PC-9 (cell line): Measurements from ENCODE around the gene EEF2K. TPM values are rescaled to one million over a fixed set of nuclear protein-coding genes. Genes with fewer than 3 reads are reported as not detected.
"Not testable (repeated sequence)": the region's sequence is repeated elsewhere in the genome, so short reads cannot be mapped to it uniquely, and the experiment has no call there.

ENCODE experiments used
- BruUV-seq: library from RNA; stranded (reverse); fragments of 400-500 nt; replicated peaks from 2 replicates; lab custom pipeline; 2021; lab: Mats Ljungman, UMichigan
- CTCF ChIA-PET: fragments of 300-600 bp; sonication (Branson Sonifier 250); formaldehyde crosslinking; loops from one replicate; lab custom pipeline; 2022; ENCODE audit warnings: antibody characterized with exemption; lab: Charles Lee
- POLR2A ChIA-PET: fragments of 300-600 bp; sonication (Branson Sonifier 250); formaldehyde crosslinking; loops from one replicate; lab custom pipeline; 2022; ENCODE audit warnings: antibody characterized with exemption; ENCODE audit not compliant: unreplicated experiment; lab: Charles Lee
- DNase-seq, 2 experiments: peaks; one replicate each; pipeline versions ENCODE4 v3.0.0 to v3.0.0-alpha.2; 2015 to 2022; ENCODE audit warnings: mixed read lengths in 1 of 2
- H2AFZ ChIP-seq: fragments of 200-600 bp; sonication (generic); 2 replicates; pipeline ENCODE4 v1.8.1; 2017; ENCODE audit warnings: antibody characterized with exemption
- H3F3A ChIP-seq: fragments of 200-600 bp; sonication (generic); 2 replicates; pipeline ENCODE4 v1.8.1; 2017; ENCODE audit warnings: antibody characterized with exemption, mild to moderate bottlenecking, low read depth; ENCODE audit not compliant: insufficient read depth
- H3K27ac ChIP-seq: fragments of 200-600 bp; sonication (generic); 2 replicates; pipeline ENCODE4 v1.6.1; 2016; ENCODE audit warnings: mixed run types
- H3K27me3 ChIP-seq: fragments of 200-600 bp; sonication (generic); 2 replicates; pipeline ENCODE4 v1.6.1; 2016; ENCODE audit warnings: low read depth, mixed run types; ENCODE audit not compliant: insufficient read depth
- H3K36me3 ChIP-seq: fragments of 200-600 bp; sonication (generic); 2 replicates; pipeline ENCODE4 v1.6.1; 2016; ENCODE audit warnings: low read depth, mixed run types
- H3K4me1 ChIP-seq: fragments of 200-600 bp; sonication (generic); replicated peaks from 2 replicates; pipeline ENCODE4 v1.6.1; 2016; ENCODE audit warnings: mixed run types; ENCODE audit not compliant: insufficient read depth
- H3K4me2 ChIP-seq: fragments of 200-600 bp; sonication (generic); 2 replicates; pipeline ENCODE4 v1.6.1; 2017; ENCODE audit warnings: mixed run types
- H3K4me3 ChIP-seq: fragments of 200-600 bp; sonication (generic); 2 replicates; pipeline ENCODE4 v1.6.1; 2016; ENCODE audit warnings: mixed run types
- H3K79me2 ChIP-seq: fragments of 200-600 bp; sonication (generic); 2 replicates; pipeline ENCODE4 v1.6.1; 2017; ENCODE audit warnings: low read depth, mixed run types
- H3K9me2 ChIP-seq: fragments of 200-600 bp; sonication (generic); 2 replicates; pipeline ENCODE4 v1.8.1; 2017; ENCODE audit warnings: mild to moderate bottlenecking; ENCODE audit not compliant: insufficient read depth
- H3K9me3 ChIP-seq: fragments of 200-600 bp; sonication (generic); 2 replicates; pipeline ENCODE4 v1.8.1; 2016; ENCODE audit warnings: low read depth; ENCODE audit not compliant: insufficient read depth
- H4K20me1 ChIP-seq: fragments of 200-600 bp; sonication (generic); 2 replicates; pipeline ENCODE4 v1.8.1; 2017; ENCODE audit not compliant: insufficient read depth
- EZH2 ChIP-seq: fragments of 200-600 bp; sonication (generic); IDR thresholded peaks from 2 replicates; pipeline ENCODE4 v1.8.0; 2017; ENCODE audit warnings: antibody characterized with exemption, low read depth
- intact Hi-C: fragments of 100-400 bp; cut with micrococcal nuclease; formaldehyde crosslinking; loops from one replicate; pipeline ENCODE4 v1.10.0; 2022; ENCODE audit not compliant: unreplicated experiment
- total RNA-seq: library from RNA; stranded (reverse); gene quantifications from 2 replicates; pipeline ENCODE4 v1.2.3, GENCODE V29; 2021
- TF ChIP-seq, protein P1 (sequence below): fragments of 200-600 bp; sonication (generic); conservative IDR thresholded peaks from 2 replicates; pipeline ENCODE4 v1.6.1; 2017; ENCODE audit warnings: mixed run types, antibody characterized with exemption, mild to moderate bottlenecking, moderate library complexity

The EEF2K gene
- total RNA-seq, 1 experiment from 2014 or later: 29.8 TPM

DNA sequence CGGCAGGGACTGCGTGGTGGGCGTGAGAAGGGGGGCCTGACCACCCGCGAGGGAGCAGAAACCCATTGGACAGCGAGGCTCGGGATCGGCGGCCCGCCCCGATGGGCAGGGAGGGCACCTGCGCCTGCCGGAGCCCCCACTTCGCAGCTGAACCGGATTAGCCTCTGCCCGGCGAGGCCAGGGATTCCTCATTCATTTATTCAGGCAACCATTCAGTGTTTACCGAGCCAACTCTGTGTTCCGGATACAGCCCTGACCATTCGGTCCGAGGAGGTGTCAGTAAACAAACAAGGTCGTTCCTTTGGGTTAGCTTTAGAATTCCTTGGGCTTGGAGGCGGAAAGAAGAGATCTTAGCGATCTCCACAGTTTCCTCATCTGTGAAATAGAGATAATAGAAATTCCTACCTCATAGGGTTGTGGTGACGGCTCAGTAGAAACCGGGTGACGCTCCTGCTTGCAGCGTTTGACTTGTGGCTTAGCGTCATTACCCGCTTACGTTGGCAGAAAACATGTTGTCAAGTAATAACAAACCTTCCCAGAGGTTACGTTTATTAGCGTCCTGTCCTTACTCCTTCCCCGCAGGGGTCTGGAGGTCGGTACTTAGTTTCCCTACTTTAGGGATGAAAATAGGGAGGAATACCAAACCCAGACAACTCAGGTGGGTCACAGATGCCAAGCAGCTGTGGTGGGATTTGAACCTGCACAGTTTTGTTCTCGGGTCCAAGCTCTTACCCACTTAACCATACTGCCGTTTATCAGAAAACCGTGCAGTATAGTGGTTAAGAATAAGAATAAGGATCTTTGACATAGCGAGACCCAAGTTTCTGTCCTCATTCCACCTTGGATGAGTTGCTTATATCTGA lies 92.0 kb downstream of the EEF2K start:
- intact Hi-C loops: loop anchor here (1.0 to 5.0 kb wide), 7 partner anchors 65 to 345 kb away; partner anchors contain the start of genes EEF2K, PDZD9 and UQCRC2
- TF ChIP-seq, protein P1, sequence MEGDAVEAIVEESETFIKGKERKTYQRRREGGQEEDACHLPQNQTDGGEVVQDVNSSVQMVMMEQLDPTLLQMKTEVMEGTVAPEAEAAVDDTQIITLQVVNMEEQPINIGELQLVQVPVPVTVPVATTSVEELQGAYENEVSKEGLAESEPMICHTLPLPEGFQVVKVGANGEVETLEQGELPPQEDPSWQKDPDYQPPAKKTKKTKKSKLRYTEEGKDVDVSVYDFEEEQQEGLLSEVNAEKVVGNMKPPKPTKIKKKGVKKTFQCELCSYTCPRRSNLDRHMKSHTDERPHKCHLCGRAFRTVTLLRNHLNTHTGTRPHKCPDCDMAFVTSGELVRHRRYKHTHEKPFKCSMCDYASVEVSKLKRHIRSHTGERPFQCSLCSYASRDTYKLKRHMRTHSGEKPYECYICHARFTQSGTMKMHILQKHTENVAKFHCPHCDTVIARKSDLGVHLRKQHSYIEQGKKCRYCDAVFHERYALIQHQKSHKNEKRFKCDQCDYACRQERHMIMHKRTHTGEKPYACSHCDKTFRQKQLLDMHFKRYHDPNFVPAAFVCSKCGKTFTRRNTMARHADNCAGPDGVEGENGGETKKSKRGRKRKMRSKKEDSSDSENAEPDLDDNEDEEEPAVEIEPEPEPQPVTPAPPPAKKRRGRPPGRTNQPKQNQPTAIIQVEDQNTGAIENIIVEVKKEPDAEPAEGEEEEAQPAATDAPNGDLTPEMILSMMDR: no peak
- POLR2A ChIA-PET: interaction anchor here (0.6 to 0.9 kb wide), 2 partner anchors 105 to 346 kb away, joined by 3 read pairs; no protein-coding TSS in a partner anchor
- peak; percentile 85 to 89 for DNase-seq
- Histone ChIP-seq H4K20me1 (peaks cover 50% of the 10 kb centered on the region), H3K9me2 (no peaks in the 10 kb centered on the region), H3K4me1 (no peaks in the 10 kb centered on the region), H3K36me3 (0 out of 2 replicates have a peak, but pooled peaks cover 5% of the 10 kb centered on the region), H2AFZ (peak overlapping the region; percentile 64; the same call in 1 of the 2 replicates), H3K4me3 (peak overlapping the region; percentile 61), H3K27ac (peak overlapping the region; percentile 84), H3F3A (peaks cover 30% of the 10 kb centered on the region), H3K27me3 (no peaks in the 10 kb centered on the region), H3K9me3 (no peaks in the 10 kb centered on the region), H3K4me2 (peak overlapping the region; percentile 67), H3K79me2 (peaks cover 49% of the 10 kb centered on the region)
- BruUV-seq: TSS peak; percentile 100
- CTCF ChIA-PET: no interaction called here

DNA sequence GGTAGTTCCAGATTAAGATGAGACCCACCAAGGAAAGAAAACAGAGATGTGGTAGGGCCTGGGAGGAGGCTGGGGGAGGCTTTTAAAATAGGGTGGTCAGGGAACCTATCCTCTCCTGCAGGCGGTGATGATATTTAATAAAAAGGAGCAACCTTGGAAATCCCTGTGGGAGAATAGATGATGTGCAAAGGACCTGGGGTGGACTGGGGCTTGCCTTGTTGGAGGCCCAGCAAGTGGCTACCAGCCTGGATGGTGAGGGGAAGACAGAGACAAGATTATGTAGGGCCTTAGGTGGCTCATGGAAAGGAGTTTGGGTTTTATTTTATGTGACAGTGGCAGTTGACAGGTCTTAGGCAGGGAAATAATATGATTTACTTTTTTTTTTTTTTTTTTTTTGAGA lies 93.0 kb downstream of the EEF2K start:
- Histone ChIP-seq H3K27me3 (no peaks in the 10 kb centered on the region), H3K36me3 (0 out of 2 replicates have a peak, but pooled peaks cover 5% of the 10 kb centered on the region), H3F3A (peaks cover 30% of the 10 kb centered on the region), H3K79me2 (peaks cover 51% of the 10 kb centered on the region), H3K4me3 (peak overlapping the region; percentile 61; the same call in 1 of the 2 replicates), H3K4me2 (peak overlapping the region; percentile 67), H3K4me1 (no peaks in the 10 kb centered on the region), H3K9me2 (no peaks in the 10 kb centered on the region), H4K20me1 (peaks cover 53% of the 10 kb centered on the region), H3K27ac (peak overlapping the region; percentile 84), H2AFZ (no peak overlapping the region), H3K9me3 (no peaks in the 10 kb centered on the region)
- no TSS peak for BruUV-seq
- no peak for TF ChIP-seq EZH2
- TF ChIP-seq, protein P1: no peak
- POLR2A ChIA-PET: interaction anchor here (0.6 kb wide), 1 partner anchor 999 kb away, joined by 8 read pairs; no protein-coding TSS in a partner anchor
- DNase-seq: no peak
- intact Hi-C loops: loop anchor here (5.0 kb wide), 1 partner anchor 202 kb away; no protein-coding TSS in a partner anchor
- CTCF ChIA-PET: no interaction called here

DNA sequence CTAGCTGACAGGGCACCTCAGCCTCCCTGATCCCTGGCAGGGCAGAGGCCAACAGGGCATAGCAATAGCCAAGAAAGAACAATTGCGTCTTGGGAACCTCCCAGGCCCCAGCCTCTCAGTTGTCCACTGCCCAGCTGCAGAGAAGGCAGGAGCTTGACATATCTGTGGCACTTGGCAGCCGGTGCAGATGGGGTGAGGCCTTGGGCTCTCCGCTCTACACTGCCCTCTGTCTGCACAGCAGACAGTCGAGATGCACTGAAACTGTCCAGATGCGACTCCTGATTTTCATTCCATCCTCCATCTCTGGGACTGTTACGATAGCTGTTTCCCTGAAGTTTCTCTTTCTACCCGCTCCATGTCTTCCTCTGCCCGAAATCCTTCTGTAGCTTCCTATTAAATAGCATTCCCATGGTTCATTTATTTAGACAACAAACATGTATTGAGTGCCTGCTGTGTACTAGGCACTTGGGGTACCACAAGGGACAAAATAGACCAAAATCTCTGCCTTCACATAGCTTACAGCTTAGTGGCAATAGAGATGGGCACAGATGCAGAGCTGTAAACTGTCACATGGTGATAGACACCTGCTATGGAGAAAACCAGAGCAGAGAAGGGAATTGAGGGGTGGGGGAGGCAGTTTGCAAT lies 94.5 kb downstream of the EEF2K start:
- Histone ChIP-seq H3K27ac (no peak overlapping the region), H3K4me2 (no peak overlapping the region), H3F3A (peaks cover 29% of the 10 kb centered on the region), H3K36me3 (0 out of 2 replicates have a peak, but pooled peaks cover 5% of the 10 kb centered on the region), H3K79me2 (peaks cover 55% of the 10 kb centered on the region), H3K9me3 (no peaks in the 10 kb centered on the region), H3K4me3 (no peak overlapping the region), H3K27me3 (no peaks in the 10 kb centered on the region), H4K20me1 (peaks cover 53% of the 10 kb centered on the region), H3K9me2 (no peaks in the 10 kb centered on the region), H2AFZ (no peak overlapping the region), H3K4me1 (no peaks in the 10 kb centered on the region)
- CTCF ChIA-PET: interaction anchor here (0.6 to 1.5 kb wide), 5 partner anchors 93 to 336 kb away, joined by 3 to 5 read pairs (median 4); partner anchors contain the start of gene EEF2K
- no TSS peak for BruUV-seq
- TF ChIP-seq, protein P1: peak; percentile 61
- no peak for TF ChIP-seq EZH2
- DNase-seq: peak in 1 of 2 experiments; percentile 55
- intact Hi-C loops: no loop called here
- POLR2A ChIA-PET: interaction anchor here (0.6 kb wide), 1 partner anchor 260 kb away, joined by 3 read pairs; no protein-coding TSS in a partner anchor

DNA sequence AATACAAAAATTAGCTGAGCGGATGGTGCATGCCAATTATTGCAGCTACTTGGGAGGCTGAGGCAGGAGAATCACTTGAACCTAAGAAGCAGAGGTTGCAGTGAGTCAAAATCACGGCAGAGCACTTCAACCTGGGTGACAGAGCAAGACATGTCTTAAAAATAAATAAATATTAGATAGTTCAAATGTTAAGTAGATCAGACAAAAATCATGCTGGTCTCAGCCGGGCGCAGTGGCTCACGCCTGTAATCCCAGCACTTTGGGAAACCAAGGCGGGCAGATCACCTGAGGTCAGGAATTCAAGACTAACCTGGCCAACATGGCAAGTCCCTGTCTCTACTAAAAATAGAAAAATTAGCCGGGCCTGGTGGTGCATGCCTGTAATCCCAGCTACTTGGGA lies 95.3 kb downstream of the EEF2K start:
- H3K4me3 ChIP-seq, BruUV-seq, H3K36me3 ChIP-seq, H3K9me2 ChIP-seq, H3K9me3 ChIP-seq, POLR2A ChIA-PET, DNase-seq, H3K27ac ChIP-seq, intact Hi-C loops, H3K4me2 ChIP-seq, H3K27me3 ChIP-seq, H3K4me1 ChIP-seq, H2AFZ ChIP-seq, CTCF ChIA-PET: not testable (repeated sequence)
- peaks cover 21% of the 10 kb centered on the region for H3F3A ChIP-seq
- peaks cover 53% of the 10 kb centered on the region for H4K20me1 ChIP-seq
- H3K79me2 ChIP-seq: peaks cover 55% of the 10 kb centered on the region
